COR-L47 (cell line): ENCODE data around the gene KCNK7.
"Not testable (repeated sequence)": the region's sequence is repeated elsewhere in the genome, so short reads cannot be mapped to it uniquely, and the experiment has no call there.

ENCODE experiments used
- DNase-seq: peaks from one replicate; lab custom pipeline; 2025; lab: John Stamatoyannopoulos, UW

KCNK7 gene, protein sequence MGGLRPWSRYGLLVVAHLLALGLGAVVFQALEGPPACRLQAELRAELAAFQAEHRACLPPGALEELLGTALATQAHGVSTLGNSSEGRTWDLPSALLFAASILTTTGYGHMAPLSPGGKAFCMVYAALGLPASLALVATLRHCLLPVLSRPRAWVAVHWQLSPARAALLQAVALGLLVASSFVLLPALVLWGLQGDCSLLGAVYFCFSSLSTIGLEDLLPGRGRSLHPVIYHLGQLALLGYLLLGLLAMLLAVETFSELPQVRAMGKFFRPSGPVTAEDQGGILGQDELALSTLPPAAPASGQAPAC

DNA sequence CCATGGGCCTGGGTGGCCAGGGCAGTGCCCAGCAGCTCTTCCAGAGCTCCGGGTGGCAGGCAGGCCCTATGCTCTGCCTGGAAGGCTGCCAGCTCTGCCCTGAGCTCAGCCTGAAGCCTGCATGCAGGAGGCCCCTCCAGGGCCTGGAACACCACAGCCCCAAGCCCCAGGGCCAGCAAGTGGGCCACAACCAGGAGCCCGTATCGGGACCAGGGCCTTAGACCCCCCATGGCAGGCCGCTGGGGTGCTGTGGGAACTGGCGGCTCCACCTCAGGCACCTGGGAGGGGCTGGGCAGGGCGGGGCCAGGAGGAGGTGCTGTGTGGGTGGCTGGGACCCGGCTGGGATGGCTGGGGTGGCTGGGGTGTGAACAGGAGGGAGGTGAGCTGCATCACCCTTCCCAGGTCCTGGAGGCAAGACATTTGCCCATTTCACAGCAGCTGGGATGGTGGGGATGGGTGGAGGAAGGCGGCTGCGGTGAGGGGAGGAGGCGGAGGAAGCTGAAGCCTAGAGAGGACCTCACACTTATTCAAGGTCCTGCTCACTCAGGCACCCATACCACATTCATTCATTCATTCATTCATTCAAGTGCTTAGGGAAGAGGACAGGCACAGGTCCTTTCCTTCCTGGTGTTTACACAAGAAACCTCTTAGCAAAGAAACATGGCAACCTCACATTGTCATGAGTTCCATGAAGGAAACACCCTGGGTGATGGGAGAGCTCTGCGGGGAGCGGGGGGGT is at the start of gene KCNK7:
TSS of gene KCNK7 (minus strand) at position 258 of the 739 bp plus-strand sequence. CDS start at position 230, 28 bp downstream.
- no peak for DNase-seq

DNA sequence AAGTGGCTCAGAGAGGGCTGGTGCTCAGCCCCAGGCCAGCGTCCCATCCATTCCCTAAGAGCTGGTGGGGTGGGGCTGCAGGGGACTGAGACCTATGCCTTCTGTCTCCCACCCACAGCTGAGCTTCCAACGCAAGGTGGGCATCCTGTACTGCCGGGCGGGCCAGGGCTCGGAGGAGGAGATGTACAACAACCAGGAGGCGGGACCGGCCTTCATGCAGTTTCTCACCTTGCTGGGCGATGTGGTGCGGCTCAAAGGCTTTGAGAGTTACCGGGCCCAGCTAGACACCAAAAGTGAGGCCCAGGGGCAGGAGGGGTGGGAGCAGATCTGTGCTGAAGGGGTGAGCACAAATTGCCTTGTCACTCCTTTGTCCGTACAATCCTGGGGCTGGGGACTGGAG is 49.2 kb upstream of the KCNK7 start:
- DNase-seq, result no peak

DNA sequence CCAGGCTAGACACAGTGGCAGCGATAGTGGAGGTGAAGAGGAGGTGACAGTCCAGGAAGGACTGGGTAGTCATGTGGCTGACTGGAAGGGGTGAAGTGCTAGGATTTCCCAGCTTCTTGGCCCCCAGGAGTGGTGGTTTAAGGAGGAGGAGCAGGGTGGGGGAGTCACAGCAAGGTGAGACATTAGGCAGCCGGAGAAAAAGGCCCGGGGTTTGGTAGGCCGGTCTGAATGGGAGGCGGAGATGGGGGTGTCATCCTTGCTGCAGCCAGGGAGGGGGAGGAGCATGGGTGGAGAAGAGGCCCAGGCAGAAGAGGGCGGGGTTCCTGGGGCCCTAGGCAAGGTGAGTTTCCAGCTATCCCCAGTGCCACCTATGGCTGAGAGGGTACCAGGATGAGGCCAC is 48.4 kb upstream of the KCNK7 start:
- DNase-seq, result no peak

DNA sequence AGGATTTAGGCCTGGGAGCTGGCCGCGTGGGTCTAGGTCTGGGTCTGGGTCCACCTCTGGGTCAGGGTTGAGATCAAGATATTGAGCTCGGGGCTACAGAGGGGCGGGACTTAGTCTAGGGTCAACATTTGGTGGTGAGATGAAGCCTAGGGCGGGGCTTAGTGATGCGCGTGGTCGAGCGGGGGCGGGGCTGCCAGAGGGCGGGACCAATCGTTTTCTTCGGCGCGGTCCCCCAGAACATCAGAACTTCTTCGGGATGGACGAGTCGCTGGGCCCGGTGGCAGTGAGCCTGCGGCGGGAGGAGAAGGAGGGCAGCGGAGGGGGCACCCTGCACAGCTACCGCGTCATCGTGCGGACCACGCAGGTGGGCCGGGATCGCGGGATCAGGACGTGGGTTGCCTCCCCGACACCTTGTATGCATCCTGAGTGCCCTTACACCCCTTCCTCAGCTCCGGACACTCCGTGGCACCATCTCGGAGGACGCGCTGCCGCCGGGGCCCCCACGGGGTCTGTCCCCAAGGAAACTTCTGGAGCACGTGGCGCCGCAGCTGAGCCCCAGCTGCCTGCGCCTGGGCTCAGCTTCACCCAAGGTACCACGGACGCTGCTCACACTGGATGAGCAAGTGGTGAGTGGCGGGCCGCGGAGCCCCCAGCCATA is 46.5 kb upstream of the KCNK7 start:
- DNase-seq, result no peak

DNA sequence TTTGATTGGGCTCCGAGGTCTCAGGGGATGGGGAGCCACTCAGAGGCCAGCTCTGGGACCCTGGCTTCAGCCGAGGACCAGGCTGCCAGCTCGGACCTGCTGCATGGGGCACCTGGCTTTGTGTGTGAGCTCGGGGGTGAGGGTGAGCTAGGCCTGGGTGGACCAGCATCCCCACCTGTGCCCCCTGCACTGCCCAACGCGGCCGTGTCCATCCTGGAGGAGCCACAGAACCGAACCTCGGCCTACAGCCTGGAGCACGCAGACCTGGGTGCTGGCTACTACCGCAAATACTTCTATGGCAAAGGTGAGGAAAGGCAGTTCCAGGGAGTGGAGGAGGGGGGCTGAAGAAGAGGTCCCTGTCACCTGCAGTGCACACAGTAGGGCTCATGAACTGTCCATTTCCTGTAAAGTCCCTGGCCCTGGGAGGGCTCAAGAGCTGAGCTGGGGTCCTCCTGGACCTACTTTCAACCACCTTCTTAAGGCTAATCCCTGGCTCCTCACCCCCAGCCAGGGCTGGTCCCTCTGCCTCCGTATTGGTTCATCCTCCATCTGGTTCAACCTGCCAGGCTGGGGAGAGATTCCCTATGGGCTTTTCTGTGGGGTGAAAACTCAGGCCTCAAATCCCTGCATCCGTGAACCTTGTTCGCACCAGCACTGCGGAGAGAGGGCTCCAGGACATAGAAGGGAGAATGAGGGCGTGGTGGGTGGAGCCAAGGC is 45.9 kb upstream of the KCNK7 start:
- no peak for DNase-seq

DNA sequence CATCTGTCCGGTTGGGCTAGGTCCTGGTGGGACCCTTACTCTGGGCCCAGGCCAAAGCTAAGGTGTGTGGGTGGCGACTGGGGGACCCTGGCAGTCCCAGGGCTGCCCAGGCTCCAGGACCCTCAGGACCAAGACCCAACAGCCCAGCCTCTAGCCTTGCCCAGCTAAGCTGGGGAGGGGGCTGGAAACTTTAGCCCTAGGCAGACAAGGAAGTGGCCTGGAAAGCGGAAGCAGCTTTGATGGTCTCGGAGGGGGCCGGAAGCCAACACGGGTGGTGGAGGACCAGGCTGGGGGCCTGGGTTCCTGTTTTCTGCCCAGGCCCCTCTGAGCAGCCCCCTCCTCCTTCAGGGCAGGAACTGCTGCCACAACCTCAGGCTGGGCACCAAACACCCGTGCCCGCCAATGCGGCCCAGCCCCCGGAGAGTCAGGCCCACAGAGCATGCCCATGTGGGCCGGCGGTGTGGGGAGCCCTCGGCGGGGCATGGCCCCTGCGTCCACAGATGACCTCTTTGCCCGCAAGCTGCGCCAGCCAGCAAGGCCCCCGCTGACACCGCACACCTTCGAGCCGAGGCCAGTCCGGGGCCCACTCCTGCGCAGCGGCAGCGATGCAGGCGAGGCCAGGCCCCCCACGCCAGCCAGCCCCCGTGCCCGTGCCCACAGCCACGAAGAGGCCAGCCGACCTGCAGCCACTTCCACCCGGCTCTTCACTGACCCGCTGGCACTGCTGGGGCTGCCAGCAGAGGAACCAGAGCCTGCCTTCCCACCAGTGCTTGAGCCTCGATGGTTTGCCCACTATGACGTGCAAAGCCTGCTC is 45.1 kb upstream of the KCNK7 start:
- DNase-seq, result no peak

DNA sequence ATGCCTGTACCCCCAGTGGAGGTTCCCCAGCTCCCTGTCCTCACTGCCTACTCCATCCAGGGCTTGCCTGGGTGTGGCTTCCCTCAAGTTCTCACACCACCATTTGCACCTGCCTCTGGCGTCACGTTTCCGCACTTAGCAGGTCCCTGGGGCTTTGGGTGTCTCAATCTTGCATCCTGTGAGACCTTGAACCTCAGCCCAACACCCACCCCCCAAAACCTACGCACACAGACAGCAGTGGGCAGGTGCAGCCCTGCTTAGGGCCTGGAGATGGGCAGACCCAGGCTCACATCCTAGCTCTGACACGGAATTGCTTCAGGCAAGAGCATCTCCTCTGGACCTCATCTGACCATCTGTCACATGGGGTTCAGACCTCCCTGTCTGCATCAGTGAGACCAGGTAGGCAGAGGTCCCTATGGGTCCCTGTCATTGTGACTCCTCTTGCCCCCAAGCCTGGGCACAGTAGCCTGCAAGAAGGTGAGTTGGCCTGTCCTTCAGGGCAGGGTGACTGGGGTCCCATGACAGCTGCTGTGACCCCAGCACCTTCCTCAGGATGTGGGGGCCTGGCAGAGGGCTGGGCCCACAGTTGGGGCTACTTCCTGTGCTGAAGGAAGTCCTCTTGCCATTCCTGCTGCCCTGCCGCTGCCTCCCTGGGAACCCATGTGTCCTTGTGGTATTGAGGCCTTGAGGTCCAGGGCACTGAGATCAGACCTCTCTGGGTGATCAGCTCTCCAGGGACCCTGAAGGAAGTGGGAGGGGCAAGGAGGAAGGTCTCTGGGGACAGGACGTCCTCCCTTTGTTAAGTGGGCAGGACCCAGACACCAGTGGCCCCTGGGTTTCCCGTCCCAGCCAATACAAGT is 44.3 kb upstream of the KCNK7 start:
- DNase-seq, result no peak

DNA sequence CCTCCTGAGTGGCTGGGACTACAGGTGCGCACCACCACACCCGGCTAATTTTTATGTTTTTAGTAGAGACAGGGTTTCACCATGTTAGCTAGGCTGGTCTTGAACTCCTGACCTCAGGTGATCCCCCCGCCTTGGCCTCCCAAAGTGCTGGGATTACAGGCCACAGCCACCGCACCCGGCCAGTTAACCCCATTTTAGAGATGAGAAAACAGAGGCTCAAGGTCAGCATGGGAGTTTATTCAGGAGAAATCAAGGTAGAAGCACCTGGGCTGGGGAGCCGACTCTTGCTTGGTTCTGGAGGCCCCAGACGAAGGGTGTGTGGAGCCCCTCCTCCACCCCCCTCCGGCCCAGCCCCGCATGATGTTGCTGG is 43.6 kb upstream of the KCNK7 start:
- DNase-seq, result not testable (repeated sequence)

DNA sequence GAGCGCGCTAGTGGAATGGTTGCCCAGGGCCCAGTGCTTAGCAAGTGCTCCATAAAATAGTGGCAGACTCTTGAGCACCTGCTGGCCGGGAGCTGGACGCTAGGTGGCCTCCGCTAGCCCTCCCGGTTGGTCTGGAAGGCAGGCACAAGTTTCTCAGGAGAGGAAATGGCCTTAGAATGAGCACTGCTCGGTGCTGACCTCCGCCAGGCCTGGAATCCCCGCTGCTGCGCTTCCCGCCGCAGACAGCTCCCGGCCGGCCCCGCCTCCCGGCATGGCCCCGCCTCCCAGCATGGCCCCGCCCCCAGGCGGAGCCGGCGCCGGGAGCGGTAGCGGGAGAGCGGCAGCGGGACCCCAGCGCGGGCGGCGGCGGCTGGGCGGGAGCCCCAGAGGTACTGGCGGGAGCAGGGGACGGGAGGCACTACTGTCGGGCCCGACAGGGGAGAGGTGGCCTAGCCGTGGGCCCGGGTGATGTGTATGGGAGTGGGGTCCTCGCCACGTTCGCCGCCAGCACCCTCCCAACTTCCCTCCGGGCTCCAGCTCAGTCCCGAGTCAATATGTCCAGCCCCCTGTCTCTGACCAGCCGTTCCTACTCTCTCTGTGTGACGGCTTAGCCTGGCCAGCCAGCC is 42.3 kb upstream of the KCNK7 start, which contains the start of gene SIPA1:
TSS of gene SIPA1 (plus strand) at position 308 of the 626 bp plus-strand sequence. CDS start 2,821 bp downstream, outside the sequence.
- DNase-seq, result peak; percentile 40

DNA sequence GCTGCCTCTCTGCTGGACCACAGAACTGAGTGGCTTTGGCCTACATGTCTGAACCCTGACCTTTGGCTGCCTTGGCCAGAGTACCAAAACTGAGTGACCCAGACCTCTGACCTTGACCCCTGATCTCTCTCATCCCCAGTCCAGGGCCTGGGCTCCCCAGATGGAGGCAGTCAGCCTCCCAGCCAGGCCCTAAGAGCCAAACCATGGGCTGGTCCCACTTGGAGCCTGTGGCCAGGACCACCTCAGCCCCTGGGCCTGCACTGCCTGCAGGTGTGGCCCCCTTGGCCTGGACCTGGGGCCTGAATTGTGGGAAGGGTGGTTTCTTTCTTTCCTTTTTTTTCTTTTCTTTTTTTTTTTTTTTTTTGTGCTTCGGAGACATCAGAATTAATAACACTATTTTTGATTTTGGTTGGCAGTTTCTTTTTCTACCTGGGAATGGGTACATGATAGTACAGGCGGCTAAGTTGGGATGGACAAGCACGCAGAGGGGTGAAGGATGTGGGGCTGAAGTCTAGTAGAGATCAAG is 41.5 kb upstream of the KCNK7 start:
- no peak for DNase-seq

DNA sequence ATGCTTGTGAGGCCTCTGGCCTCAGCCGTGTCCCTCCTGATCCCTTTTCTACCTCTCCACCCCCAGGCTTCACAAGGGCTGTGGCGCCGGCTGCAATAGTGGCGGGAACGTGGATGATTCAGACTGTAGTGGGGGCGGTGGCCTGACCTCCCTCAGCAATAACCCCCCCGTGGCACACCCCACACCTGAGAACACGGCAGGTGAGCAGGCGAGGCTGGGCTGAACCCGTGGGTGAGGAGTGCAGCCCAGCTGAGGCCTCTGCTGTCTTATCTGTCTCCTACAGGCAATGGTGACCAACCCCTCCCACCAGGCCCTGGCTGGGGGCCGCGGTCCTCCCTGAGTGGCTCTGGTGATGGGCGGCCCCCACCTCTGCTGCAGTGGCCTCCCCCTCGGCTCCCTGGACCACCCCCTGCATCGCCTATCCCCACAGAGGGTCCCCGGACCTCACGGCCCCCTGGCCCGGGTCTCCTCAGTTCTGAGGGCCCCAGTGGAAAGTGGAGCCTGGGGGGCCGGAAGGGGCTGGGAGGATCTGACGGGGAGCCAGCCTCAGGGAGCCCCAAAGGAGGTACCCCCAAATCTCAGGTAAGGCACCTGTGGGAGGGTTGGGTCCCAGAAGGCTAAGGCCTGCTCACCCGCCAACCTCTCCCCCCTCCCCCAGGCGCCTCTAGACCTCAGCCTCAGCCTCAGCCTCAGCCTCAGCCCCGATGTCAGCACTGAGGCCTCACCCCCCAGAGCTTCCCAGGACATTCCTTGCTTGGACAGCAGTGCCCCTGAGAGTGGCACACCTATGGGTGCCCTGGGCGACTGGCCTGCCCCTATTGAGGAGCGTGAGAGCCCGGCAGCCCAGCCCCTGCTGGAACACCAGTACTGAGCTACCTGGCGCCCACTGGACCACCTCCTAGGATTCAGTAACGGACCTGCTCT is 40.8 kb upstream of the KCNK7 start:
- DNase-seq, result no peak

DNA sequence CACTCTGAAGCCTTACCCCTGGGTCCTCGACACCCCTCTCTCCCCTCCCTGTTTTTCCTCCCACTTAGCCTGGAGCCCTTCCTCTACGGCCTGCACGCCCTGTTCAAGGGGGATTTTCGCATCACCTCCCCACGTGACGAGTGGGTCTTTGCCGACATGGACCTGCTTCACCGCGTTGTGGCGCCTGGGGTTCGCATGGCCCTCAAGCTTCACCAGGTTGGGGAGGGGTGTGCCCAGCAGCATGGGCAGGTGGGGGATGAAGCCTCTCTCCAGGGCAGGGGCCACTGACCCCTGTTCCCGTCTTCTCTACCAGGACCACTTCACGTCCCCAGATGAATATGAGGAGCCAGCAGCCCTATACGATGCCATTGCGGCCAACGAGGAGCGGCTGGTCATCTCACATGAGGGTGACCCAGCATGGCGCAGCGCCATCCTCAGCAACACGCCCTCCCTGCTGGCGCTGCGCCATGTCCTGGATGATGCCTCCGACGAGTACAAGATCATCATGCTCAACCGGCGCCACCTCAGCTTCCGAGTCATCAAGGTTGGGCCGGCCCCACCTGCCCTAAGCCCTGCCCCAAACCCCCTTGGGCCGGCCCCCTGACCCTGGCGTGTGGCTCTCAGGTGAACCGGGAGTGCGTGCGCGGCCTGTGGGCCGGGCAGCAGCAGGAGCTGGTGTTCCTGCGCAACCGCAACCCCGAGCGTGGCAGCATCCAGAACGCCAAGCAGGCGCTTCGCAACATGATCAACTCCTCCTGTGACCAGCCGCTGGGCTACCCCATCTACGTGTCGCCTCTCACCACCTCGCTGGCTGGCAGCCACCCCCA is 39.5 kb upstream of the KCNK7 start:
- DNase-seq, result no peak

DNA sequence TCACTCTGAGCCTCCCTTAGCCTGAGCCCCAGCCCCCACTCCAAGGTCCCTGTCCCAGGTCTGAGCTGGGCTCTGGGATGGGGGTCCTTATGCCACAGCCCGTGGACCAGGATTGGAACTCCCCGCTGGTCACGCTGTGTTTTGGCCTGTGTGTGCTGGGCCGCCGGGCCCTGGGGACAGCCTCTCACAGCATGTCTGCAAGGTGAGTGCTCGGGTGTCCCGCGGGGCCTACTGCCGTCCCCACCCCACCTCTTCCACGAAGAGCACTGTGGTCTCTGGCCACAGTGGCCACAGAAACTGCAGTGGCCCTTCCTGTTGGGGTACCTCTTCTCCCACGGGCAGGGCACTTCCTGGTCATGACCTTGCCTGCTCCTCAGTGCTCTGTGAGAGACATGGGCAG is 38.8 kb upstream of the KCNK7 start:
- DNase-seq, result no peak

DNA sequence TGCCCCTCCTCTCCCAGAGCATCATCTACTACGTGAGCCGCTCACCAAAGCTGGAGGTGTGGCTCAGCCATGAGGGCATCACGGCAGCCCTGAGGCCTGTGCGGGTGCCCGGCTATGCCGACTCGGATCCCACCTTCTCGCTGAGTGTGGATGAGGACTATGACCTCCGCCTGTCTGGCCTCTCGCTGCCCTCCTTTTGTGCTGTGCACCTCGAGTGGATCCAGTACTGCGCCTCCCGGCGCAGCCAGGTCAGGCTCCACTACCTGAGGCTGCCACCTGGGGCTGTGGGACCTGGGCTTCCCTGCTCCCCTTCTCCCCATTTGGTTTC is 38.5 kb upstream of the KCNK7 start:
- DNase-seq, result no peak

DNA sequence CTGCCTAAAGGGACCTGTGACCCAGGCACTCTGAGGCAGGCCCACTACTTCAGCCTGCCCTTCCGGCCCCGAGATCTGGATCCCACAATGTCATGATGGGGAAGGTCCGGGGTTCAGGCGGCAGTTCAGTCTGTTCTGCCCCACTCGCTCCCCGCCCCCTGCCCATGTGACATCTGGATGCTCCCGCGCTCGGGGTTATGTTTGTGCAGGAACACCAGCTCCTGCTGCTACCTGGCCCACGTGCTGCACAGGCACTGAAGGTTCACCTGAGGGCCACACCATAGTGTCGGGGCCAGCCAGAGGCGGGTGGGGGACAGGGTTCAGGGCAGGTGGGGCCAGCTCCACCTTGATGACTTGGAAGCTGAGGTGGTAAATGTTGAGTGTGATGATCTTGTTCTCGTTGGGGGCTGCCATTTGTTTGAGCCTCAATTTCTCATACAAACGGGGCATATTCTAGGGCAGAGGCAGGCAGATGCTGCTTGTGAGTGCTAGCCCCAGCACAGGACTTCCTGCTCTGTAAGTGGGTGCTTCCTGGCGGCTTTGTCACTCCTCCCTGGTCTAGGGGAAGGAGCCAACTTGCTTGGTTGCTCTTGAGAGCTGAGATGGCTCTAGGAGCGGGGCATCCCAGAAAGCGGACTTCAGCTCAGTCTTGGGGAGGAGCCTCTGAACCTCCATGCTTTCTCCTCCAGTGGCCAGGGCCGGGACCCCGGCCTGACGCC is 37.9 kb upstream of the KCNK7 start:
- DNase-seq, result no peak

DNA sequence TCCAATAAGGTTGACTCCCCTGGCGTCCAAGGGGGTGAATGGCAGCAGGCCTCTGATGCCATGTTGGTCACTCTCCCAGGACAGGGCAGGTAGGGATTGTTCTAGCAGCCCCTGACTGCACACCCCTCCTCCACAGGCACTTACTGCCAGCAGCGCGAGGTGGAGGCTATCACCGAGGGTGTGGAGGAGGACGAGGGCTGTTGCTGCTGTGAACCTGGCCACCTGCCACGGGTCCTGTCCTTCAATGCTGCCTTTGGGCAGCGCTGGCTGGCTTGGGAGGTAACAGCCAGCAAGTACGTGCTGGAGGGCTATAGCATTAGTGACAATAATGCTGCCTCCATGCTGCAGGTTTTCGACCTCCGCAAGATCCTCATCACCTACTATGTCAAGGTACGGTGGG is 34.6 kb upstream of the KCNK7 start:
- no peak for DNase-seq

DNA sequence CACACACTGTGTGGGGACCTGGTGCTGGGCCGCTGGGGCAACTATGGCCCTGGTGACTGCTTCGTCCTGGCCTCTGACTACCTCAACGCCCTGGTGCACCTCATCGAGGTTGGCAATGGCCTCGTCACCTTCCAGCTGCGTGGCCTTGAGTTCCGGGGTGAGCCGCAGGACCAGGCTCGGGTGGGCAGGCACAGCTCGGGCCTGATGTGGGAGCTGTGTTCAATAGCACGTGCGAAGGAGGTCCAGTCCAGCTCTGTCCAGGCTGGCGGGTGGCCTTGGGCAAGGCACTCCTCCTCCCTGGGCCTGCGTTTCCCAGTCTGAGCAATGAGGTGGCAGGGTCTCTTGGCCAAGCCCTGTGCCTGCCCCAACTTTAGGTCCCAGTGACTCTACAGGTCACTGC is 34.0 kb upstream of the KCNK7 start:
- DNase-seq, result no peak
